ENCODE measurements around the gene KLHL2. TPM values are rescaled to one million over a fixed set of nuclear protein-coding genes. Genes with fewer than 3 reads are reported as not detected.

KLHL2 gene
- total RNA-seq, 4 donors from 2014 or later: 6.1 to 68.2 (median 26.2) TPM

DNA sequence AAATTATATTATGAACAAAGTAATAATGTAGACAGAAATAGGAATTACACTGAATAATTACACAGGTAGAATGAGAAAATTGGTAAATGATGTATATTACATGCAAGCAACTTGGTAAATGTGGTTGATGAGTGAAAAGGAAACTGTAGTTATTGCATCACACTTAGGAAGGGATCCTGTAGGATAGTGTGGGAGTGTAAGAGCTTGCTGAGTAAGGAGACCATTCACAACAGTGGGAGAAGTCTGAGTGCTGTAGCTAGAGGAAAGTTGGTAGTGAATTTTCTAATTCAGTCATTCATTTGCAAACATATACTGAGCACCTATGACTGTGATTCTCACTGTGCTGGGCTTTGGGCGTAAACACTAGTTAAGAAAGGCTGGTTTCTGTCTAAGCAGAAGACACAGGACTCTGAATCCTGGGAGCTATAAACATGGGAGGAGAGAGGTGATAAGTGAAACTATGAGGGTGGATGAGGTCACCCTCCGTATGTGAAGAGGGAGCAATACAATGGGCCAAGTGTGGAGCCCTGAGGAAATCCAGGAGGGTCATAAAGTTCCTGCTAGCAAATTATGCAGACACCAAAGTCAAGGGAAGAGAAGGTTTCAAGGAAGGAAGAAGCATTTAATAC lies 157.2 kb downstream of the KLHL2 start:
- TF ChIP-seq POLR2A (IDR thresholded peaks at IDR 0.05) (no peak), CTCF (IDR thresholded peaks at IDR 0.05) (no peak)
- H3K27me3 ChIP-seq: no peaks in the 10 kb centered on the region
- peak in 1 of 2 donors; percentile 33 for DNase-seq
- no peak overlapping the region for H3K4me3 ChIP-seq
- H3K9me3 ChIP-seq: no peaks in the 10 kb centered on the region
- intact Hi-C loops (cut with DNase I; ENCODE audit: low total_unique reads): no loop called here
- H3K27ac ChIP-seq: peak overlapping the region in 1 of 2 donors; percentile 17
- H3K36me3 ChIP-seq: no peaks in the 10 kb centered on the region
- H3K4me1 ChIP-seq: no peaks in the 10 kb centered on the region

- no peaks in the 10 kb centered on the region for H3K36me3 ChIP-seq
- H3K27ac ChIP-seq: no peak overlapping the region
- no peak for DNase-seq
- no peak overlapping the region for H3K4me3 ChIP-seq
- H3K9me3 ChIP-seq: no peaks in the 10 kb centered on the region
- H3K27me3 ChIP-seq: no peaks in the 10 kb centered on the region
- H3K4me1 ChIP-seq: no peaks in the 10 kb centered on the region
- TF ChIP-seq POLR2A (IDR thresholded peaks at IDR 0.05) (no peak), CTCF (IDR thresholded peaks at IDR 0.05) (no peak)
- intact Hi-C loops (cut with DNase I; ENCODE audit: low total_unique reads): no loop called here
Observed at GRCh38 chr4:165367040-165367439, 159.7 kb downstream of the KLHL2 start.

GRCh38 chr4:165368114-165368513 lies 160.8 kb downstream of the KLHL2 start:
- Histone ChIP-seq H3K27me3 (no peaks in the 10 kb centered on the region), H3K9me3 (no peaks in the 10 kb centered on the region), H3K4me1 (no peaks in the 10 kb centered on the region), H3K4me3 (no peak overlapping the region), H3K27ac (no peak overlapping the region), H3K36me3 (no peaks in the 10 kb centered on the region)
- TF ChIP-seq CTCF (IDR thresholded peaks at IDR 0.05): no peak
- TF ChIP-seq POLR2A (IDR thresholded peaks at IDR 0.05): no peak
- intact Hi-C loops (cut with DNase I; ENCODE audit: low total_unique reads): no loop called here
- no peak for DNase-seq

DNA sequence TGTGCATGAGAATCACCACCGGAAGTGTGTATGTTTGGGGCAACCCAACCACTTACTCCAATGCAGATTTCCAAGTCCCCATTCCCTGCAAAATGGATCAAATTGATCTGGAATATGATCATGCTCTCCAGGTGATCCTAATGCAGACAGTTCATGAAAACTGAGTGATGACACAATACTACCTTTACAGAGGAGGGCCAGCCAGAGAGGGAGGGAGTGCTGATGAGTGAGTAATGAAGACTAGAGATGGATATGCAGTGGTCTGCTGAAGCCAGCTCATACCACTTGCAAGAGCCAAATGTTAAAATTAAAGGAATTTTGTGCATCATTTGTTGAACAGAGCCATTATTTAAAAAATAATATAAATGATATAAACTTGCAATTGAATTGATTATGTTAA lies 161.2 kb downstream of the KLHL2 start:
- no peak for DNase-seq
- H3K36me3 ChIP-seq: no peaks in the 10 kb centered on the region
- H3K27ac ChIP-seq: no peak overlapping the region
- TF ChIP-seq CTCF (IDR thresholded peaks at IDR 0.05) (no peak), POLR2A (IDR thresholded peaks at IDR 0.05) (no peak)
- intact Hi-C loops (cut with DNase I; ENCODE audit: low total_unique reads): no loop called here
- H3K4me3 ChIP-seq: no peak overlapping the region
- H3K4me1 ChIP-seq: no peaks in the 10 kb centered on the region
- no peaks in the 10 kb centered on the region for H3K9me3 ChIP-seq
- no peaks in the 10 kb centered on the region for H3K27me3 ChIP-seq

GRCh38 chr4:165369522-165369921 lies 162.2 kb downstream of the KLHL2 start:
- Histone ChIP-seq H3K9me3 (peaks cover 0 to under 1% of the 10 kb centered on the region in 2 donors), H3K4me1 (no peaks in the 10 kb centered on the region), H3K4me3 (no peak overlapping the region), H3K27me3 (no peaks in the 10 kb centered on the region), H3K36me3 (no peaks in the 10 kb centered on the region), H3K27ac (no peak overlapping the region)
- intact Hi-C loops (cut with DNase I; ENCODE audit: low total_unique reads): no loop called here
- TF ChIP-seq CTCF (IDR thresholded peaks at IDR 0.05): no peak
- no peak for TF ChIP-seq POLR2A (IDR thresholded peaks at IDR 0.05)
- DNase-seq: no peak
